D721Med (cell line): ENCODE measurements around the gene BRD7.

Source experiments
- DNase-seq: peaks from one replicate; pipeline ENCODE4 v3.0.0; 2011; ENCODE audit warnings: low spot score; ENCODE audit not compliant: insufficient read length
- FAIRE-seq: peaks from 2 replicates; lab custom pipeline; 2011; peaks lifted over from hg19 to GRCh38; lab: Jason Lieb, UNC
- CTCF ChIP-seq: IDR thresholded peaks from 2 replicates; pipeline ENCODE4 v1.5.1; 2012; ENCODE audit warnings: mild to moderate bottlenecking, control low read depth; ENCODE audit not compliant: insufficient read depth; ENCODE audit errors: missing control alignments

BRD7 gene

DNA sequence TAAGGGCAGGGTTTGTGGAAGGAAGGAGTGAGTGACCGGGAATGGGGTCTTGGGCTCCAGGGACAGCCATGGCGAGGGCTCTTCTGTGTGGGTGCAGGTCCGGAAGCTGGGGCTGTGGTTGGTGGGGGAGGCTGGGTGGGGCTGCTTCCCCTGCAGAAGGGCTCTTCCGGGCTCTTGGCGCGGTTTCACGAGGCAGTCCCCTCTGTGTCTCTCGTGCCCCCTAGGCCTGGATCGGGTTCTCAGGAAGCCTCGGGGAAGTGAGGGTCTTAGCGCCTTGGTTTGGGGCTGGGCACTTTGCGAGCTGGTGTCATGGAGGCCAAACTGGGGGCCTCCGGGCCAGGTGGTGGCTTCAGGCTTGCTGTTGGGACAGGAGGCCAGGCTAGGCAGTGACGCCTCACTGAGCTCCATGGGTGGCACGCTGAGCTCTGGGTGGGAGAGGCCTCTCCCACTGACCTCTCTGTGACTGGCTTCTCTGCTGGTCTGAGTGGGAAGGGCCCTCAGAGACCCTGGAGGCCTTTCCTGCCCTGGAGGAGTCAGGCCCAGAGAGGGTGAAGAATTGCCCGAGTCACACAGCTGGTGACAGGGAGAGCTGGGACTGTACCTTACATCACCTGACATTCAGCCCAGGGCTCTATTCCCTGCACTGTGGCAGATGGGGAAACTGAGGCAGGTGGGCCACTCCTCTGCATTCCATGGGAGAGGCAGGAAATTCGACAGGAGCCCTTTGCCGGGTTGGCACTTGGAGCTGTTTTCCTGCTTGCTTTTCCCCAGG lies 94.3 kb downstream of the BRD7 start:
- TF ChIP-seq CTCF: no peak
- FAIRE-seq: no peak
- DNase-seq: no peak

DNA sequence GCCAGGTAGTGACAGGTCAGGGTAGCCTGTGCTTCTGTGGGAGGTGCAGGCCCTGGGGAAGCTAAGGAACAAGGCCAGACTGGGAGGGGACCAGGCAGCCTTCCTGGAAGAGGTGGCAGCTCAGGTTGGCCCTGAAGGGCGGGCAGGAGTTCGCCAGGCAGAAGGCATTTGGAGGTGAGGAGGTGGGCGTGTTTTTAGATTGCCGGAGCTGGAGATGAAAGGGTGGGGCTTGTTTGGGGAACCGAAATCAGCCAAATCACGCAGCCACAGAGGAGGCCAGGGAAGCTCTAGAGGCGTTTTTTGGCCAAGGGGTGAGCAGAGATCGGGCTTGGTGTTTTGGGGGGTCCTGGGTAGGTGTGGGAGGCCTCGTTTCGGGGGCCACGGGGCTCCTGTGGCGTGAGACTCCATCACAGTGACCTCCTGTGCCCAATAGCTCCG lies 94.9 kb downstream of the BRD7 start:
- DNase-seq: no peak
- TF ChIP-seq CTCF: no peak
- FAIRE-seq: no peak

DNA sequence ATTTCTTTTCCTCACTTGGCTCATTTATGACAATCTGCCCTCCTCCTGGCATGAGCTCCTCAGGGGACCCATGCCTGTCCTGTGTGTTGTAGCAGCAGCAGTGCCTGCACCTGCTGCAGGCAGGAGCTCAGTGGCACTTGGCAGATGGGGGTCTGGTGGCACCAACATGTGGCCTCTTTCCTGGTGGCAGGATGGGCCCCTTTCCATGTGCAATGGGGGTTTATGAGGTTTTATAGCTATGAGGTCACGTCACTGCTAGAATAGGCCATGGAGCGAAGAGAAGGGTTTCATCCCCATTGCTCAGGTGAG lies 95.5 kb downstream of the BRD7 start:
- FAIRE-seq (no peak), DNase-seq (no peak)
- TF ChIP-seq CTCF: no peak

GRCh38 chr16:50272687-50273381 lies 96.0 kb downstream of the BRD7 start:
- DNase-seq (no peak), FAIRE-seq (no peak)
- TF ChIP-seq CTCF: no peak

DNA sequence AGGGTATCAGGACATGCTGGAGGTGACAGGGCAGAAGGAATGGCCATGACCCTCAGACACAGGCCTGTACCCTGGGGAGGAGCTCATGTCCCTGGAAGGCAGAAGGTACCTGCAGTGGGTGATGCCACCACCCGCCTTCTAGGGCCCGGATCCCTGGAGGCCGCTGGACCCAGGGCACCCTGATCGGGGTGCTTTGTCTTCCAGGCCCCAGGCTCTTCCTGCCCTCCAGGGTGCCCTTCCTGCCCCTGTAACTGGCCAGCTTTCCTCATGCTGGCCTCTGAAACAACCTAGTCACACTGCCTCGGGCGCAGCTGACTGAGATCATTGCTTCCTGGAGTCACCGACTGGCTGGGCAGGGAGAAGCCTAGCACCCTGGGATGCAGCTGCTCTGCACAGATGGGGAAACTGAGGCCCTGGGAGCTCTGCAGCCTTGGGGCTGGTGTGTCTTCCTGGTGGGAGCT lies 96.6 kb downstream of the BRD7 start:
- DNase-seq (no peak), FAIRE-seq (no peak)
- TF ChIP-seq CTCF: no peak

DNA sequence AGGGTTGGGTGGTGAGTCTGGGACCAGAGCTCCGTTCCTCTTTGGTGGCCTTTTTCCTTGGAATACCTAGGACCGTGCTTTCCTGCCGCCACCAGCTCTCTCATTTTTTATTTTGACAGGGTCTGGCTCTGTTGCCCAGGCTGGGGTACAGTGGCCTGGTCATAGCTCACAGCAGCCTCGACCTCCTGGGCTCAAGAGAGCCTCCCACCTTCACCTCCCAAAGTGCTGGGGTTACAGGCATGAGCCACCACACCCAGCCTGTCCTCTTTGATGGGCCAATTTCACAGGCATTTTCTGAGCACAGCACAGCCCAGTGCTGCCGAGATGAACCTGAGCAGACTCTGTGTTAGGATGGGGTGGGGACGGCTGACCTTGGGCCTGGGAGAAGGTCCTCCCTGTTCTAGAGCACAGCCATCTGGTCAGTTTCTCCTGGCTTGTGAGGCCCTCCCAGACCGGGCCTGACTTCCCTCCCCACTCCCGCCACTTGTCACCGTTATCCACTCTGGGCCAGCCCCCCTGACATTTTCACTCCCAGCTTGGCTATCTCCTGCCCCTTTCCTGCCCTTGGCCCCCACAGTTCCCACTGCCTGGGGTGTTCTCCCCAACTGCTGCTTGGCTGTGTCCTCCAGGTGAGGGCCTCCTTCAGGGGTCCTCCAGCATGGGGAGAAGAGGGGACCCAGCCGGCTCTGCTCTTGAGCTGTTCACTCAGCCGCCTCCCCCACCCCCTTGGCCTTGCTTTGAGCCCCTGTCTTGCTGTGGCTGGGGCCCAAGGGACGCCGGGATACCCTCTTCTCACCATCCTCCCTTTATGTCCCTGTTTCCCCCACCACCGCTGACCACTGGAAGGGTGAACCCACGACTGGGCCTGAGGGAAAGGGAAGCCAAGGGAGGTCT lies 97.4 kb downstream of the BRD7 start:
- DNase-seq (no peak), FAIRE-seq (no peak)
- TF ChIP-seq CTCF: no peak
